Naive B cell (primary cell): ENCODE results near the gene UBR1. TPM values are rescaled to one million over a fixed set of nuclear protein-coding genes. Genes with fewer than 3 reads are reported as not detected.
"Not testable (repeated sequence)": the region's sequence is repeated elsewhere in the genome, so short reads cannot be mapped to it uniquely, and the experiment has no call there.

Experiments used
- ATAC-seq, 2 donors: fragments of 150-1000 bp; cut with Tn5 transposase; 2 replicates each; pipeline ENCODE4 v1.10.0; 2021; ENCODE audit warnings: low read depth in 2 of 2, mild to moderate bottlenecking in 2 of 2, moderate library complexity in 2 of 2
- DNase-seq: peaks from one replicate; pipeline ENCODE4 v3.0.0; 2022
- H3K27ac Mint-ChIP-seq, 6 donors: one replicate each; pipeline ENCODE4 v1.8.0; 2020 to 2022; ENCODE audit warnings: mild to moderate bottlenecking in 6 of 6, mixed read lengths in 6 of 6, moderate library complexity in 5 of 6, inconsistent platforms in 2 of 6
- H3K27me3 Mint-ChIP-seq, 3 donors: one replicate each; pipeline ENCODE4 v1.8.0; 2021 to 2022; ENCODE audit warnings: mixed read lengths in 3 of 3, mild to moderate bottlenecking in 1 of 3
- H3K36me3 Mint-ChIP-seq, 2 donors: one replicate each; pipeline ENCODE4 v1.8.0; 2020 to 2022; ENCODE audit warnings: mixed read lengths in 2 of 2, inconsistent platforms in 1 of 2, mild to moderate bottlenecking in 1 of 2
- H3K4me1 Mint-ChIP-seq, 3 donors: one replicate each; pipeline ENCODE4 v1.8.0; 2020 to 2022; ENCODE audit warnings: mixed read lengths in 3 of 3, inconsistent platforms in 1 of 3, mild to moderate bottlenecking in 1 of 3, moderate library complexity in 1 of 3
- H3K4me3 Mint-ChIP-seq, 8 donors: one replicate each; pipeline ENCODE4 v1.8.0; 2020 to 2022; ENCODE audit warnings: mild to moderate bottlenecking in 8 of 8, mixed read lengths in 8 of 8, moderate library complexity in 8 of 8, inconsistent platforms in 2 of 8
- H3K9me3 Mint-ChIP-seq, 7 donors: one replicate each; pipeline ENCODE4 v1.8.0; 2020 to 2022; ENCODE audit warnings: mixed read lengths in 7 of 7, mild to moderate bottlenecking in 5 of 7, inconsistent platforms in 2 of 7, moderate library complexity in 1 of 7
- polyA plus RNA-seq, 6 donors: library from polyadenylated mRNA; unstranded; fragments of 300-500 nt; fragmentation: Illumina TruSeq; gene quantifications; one replicate each; pipeline ENCODE4 v1.2.3, GENCODE V29; 2021; ENCODE audit warnings: low read depth in 6 of 6

UBR1 gene
- polyA plus RNA-seq, 6 donors from 2014 or later = 16.7 to 32.8 (median 20.5) TPM

DNA sequence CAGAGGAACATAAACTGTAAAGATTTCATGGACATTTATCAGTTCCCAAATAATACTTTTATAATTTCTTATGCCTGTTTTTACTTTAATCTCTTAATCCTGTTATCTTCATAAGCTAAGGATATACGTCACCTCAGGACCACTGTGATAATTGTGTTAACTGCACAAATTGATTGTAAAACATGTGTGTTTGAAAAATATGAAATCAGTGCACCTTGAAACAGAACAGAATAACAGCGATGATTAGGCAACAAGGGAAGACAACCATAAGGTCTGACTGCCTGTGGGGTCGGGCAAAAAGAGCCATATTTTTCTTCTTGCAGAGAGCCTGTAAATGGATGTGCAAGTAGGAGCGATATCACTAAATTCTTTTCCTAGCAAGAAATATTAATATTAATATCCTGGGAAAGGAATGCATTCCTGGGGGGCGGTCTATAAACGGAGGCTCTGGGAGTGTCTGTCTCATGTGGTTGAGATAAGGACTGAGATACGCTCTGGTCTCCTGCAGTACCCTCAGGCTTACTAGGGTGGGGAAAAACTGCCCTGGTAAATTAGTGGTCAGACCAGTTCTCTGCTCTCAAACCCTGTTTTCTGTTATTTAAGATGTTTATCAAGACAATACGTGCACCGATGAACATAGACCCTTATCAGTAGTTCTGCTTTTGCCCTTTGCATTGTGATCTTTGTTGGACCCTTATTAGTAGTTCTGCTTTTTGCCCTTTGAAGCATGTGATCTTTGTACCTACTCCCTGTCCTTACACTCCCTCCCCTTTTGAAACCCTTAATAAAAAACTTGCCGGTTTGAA lies 22.5 kb upstream of the UBR1 start:
- Mint-ChIP-seq H3K4me1 (peaks cover 8 to 11% (median 10%) of the 10 kb centered on the region in 3 donors), H3K27ac (peak overlapping the region in 1 of 6 donors; percentile 74), H3K9me3 (peaks cover 1 to 19% (median 8%) of the 10 kb centered on the region in 7 donors), H3K4me3 (peak overlapping the region in 1 of 8 donors; percentile 20)
- not testable (repeated sequence) for H3K27me3 Mint-ChIP-seq, DNase-seq, ATAC-seq, H3K36me3 Mint-ChIP-seq

DNA sequence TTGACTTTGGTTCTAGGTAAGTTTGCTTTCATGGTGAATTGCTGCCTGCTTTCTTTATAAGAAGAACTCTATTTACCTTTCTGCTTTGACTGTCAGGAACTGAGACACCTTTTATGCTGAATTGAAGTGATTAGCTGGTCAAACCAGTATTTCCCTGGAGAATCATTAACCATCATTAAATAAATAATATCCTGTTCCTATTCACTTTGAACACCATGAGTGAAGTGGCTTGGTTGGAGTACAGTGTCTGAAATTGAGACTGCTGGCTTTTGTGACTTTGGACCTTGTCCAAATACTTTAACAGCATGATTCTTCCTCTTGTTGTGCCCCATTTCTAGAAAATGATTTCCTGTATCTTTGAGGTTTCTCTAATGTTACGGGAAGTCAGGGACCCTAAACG lies 21.9 kb upstream of the UBR1 start:
- DNase-seq = no peak
- H3K27ac Mint-ChIP-seq = no peak overlapping the region
- H3K9me3 Mint-ChIP-seq = peaks cover 4 to 19% (median 8%) of the 10 kb centered on the region in 7 donors
- H3K27me3 Mint-ChIP-seq = no peaks in the 10 kb centered on the region
- no peaks in the 10 kb centered on the region for H3K36me3 Mint-ChIP-seq
- peak overlapping the region in 1 of 8 donors; percentile 20 for H3K4me3 Mint-ChIP-seq
- H3K4me1 Mint-ChIP-seq = peaks cover 7 to 13% (median 10%) of the 10 kb centered on the region in 3 donors
- no peak for ATAC-seq

DNA sequence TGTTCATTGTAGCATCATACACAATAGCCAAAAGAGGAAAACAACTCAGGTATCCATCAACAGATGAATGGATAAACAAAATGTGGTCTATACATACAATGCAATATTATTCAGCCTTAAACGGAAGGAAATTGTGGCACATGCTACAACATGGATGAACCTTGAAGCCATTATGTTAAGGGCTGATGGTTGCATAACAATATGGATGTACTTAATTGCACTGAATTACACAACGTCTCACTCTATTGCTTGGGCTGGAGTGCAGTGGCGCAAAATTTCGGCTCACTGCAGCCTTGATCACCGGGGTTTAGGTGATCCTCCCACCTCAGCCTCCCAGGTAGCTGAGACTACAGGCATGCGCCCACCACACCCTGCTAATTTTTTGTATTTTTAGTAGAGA lies 20.5 kb upstream of the UBR1 start:
- ATAC-seq (no peak), DNase-seq (no peak)
- Mint-ChIP-seq H3K9me3 (peaks cover 4 to 19% (median 8%) of the 10 kb centered on the region in 7 donors), H3K27ac (no peak overlapping the region), H3K4me1 (peaks cover 14 to 18% (median 17%) of the 10 kb centered on the region in 3 donors), H3K27me3 (no peaks in the 10 kb centered on the region), H3K4me3 (peak overlapping the region in 1 of 8 donors; percentile 54), H3K36me3 (no peaks in the 10 kb centered on the region)

GRCh38 chr15:43125100-43125661 lies 19.3 kb upstream of the UBR1 start:
- H3K27ac Mint-ChIP-seq = peak overlapping the region in 2 of 6 donors; percentile 44 to 76
- peaks cover 14 to 18% (median 17%) of the 10 kb centered on the region in 3 donors for H3K4me1 Mint-ChIP-seq
- H3K36me3 Mint-ChIP-seq = no peaks in the 10 kb centered on the region
- peak overlapping the region in 1 of 8 donors; percentile 25 for H3K4me3 Mint-ChIP-seq
- DNase-seq (no peak), ATAC-seq (no peak)
- H3K27me3 Mint-ChIP-seq = no peaks in the 10 kb centered on the region
- H3K9me3 Mint-ChIP-seq = peaks cover 4 to 19% (median 8%) of the 10 kb centered on the region in 7 donors

- H3K27me3 Mint-ChIP-seq = no peaks in the 10 kb centered on the region
- peaks cover 30 to 42% (median 37%) of the 10 kb centered on the region in 3 donors for H3K4me1 Mint-ChIP-seq
- DNase-seq (no peak), ATAC-seq (no peak)
- peak overlapping the region in 3 of 6 donors; percentile 87 to 95 (median 91) for H3K27ac Mint-ChIP-seq
- H3K36me3 Mint-ChIP-seq = no peaks in the 10 kb centered on the region
- peak overlapping the region in 7 of 8 donors; percentile 21 to 98 (median 92) for H3K4me3 Mint-ChIP-seq
- H3K9me3 Mint-ChIP-seq = peaks cover 0 to 4% (median 0%) of the 10 kb centered on the region in 7 donors
These were observed 16.0 kb upstream of the UBR1 start for GRCh38 chr15:43121863-43122262.

GRCh38 chr15:43118829-43119228 lies 13.0 kb upstream of the UBR1 start:
- Mint-ChIP-seq H3K9me3 (peaks cover 0 to 4% (median 0%) of the 10 kb centered on the region in 7 donors), H3K27me3 (no peaks in the 10 kb centered on the region), H3K4me3 (peak overlapping the region in 7 of 8 donors; percentile 33 to 79 (median 63)), H3K27ac (peak overlapping the region; percentile 85 to 98 (median 92)), H3K4me1 (peaks cover 31 to 50% (median 39%) of the 10 kb centered on the region in 3 donors), H3K36me3 (no peaks in the 10 kb centered on the region)
- DNase-seq = no peak
- no peak for ATAC-seq

DNA sequence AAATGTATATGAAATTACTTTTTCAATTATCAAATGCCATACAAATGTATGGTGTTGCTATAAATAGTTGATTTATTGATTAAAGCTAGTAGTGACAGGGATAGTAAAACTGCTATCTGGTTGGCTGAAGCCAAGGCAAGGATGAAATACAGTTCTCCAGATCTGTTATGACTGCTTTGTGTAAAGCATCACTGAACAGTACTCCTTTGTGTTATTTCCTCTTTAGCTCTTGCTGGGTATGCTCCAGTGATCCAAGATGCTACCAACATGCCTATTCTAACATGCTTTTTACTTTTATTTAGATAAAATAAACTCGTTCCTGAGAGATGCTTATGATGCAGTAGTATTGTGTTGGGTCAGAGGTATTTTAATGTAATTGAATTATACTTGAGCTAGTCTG lies 12.4 kb upstream of the UBR1 start:
- Mint-ChIP-seq H3K4me1 (peaks cover 28 to 49% (median 35%) of the 10 kb centered on the region in 3 donors), H3K9me3 (peaks cover 0 to 2% (median 0%) of the 10 kb centered on the region in 7 donors), H3K27ac (peak overlapping the region; percentile 85 to 98 (median 92)), H3K4me3 (peak overlapping the region in 7 of 8 donors; percentile 33 to 79 (median 63)), H3K36me3 (no peaks in the 10 kb centered on the region), H3K27me3 (no peaks in the 10 kb centered on the region)
- peak; percentile 54 for DNase-seq
- peak; percentile 74 to 81 for ATAC-seq

- no peak for ATAC-seq
- Mint-ChIP-seq H3K36me3 (no peaks in the 10 kb centered on the region), H3K4me1 (peaks cover 4 to 10% (median 8%) of the 10 kb centered on the region in 3 donors), H3K4me3 (no peak overlapping the region), H3K27ac (no peak overlapping the region), H3K9me3 (no peaks in the 10 kb centered on the region), H3K27me3 (peaks cover 0 to 6% (median 0%) of the 10 kb centered on the region in 3 donors)
- DNase-seq = no peak
These were observed 5.5 kb upstream of the UBR1 start for GRCh38 chr15:43111354-43111753.

DNA sequence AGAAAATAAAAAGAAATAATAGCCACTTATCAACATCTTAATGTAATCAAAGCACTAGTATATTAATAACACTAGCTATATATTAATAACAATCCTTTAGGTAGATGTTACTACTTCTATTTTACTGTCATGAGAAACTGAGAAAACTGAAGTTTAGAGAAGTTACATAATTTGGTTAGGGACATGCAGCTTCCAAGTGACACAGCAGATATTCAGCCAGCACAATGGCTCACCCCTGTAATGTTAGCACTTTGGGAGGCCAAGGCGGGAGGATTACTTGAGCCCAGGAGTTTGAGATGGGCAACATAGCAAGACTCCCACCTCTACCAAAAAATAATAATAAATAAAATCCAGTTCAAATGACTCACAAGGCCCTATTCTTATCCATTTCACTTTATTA lies 1.9 kb upstream of the UBR1 start:
- DNase-seq (no peak), ATAC-seq (no peak)
- Mint-ChIP-seq H3K9me3 (no peaks in the 10 kb centered on the region), H3K27me3 (peaks cover 0 to 6% (median 0%) of the 10 kb centered on the region in 3 donors), H3K4me1 (peaks cover 31 to 34% (median 33%) of the 10 kb centered on the region in 3 donors), H3K36me3 (peaks cover 1 to 2% of the 10 kb centered on the region in 2 donors), H3K27ac (no peak overlapping the region), H3K4me3 (peak overlapping the region in 2 of 8 donors; percentile 51 to 98)

GRCh38 chr15:43106486-43106829 lies 620 bp upstream of the UBR1 start:
- no peak for ATAC-seq
- Mint-ChIP-seq H3K27me3 (peaks cover 0 to 6% (median 0%) of the 10 kb centered on the region in 3 donors), H3K4me1 (peaks cover 35 to 45% (median 40%) of the 10 kb centered on the region in 3 donors), H3K4me3 (peak overlapping the region; percentile 93 to 100 (median 98)), H3K36me3 (peaks cover 10 to 12% of the 10 kb centered on the region in 2 donors), H3K9me3 (no peaks in the 10 kb centered on the region), H3K27ac (peak overlapping the region; percentile 98 to 99 (median 99))
- no peak for DNase-seq

DNA sequence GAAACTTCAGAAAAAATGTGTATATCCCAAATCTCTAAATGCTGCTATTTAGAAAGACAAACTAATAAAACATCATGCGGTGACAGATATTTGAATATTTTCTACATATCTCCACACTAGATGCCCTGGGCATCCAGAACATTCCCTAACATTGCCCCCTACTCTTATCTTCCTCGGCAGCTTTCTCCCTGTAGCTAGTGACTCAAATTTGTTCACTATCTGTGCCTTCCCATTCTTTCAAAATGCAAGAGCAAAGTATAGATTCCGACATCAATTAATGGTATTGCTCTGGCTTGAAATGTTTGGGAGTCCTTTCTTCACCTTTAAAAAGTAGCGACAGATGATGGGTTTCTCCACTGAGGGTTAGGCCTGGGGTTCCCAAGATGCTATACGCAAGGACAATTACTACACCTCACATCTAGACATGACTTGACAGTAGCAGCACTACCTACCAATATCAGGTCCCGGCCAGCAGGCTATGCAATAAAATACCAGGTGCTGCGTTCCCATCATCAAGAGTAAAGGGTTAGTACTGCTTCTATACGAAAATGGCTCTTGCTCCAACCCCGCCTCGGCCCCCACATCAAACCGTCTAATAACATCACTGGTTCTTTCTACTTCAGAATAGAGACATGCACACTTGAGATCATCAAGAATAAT lies 631 bp downstream of the UBR1 start:
- no peak for DNase-seq
- peaks cover 48 to 57% (median 49%) of the 10 kb centered on the region in 3 donors for H3K4me1 Mint-ChIP-seq
- no peaks in the 10 kb centered on the region for H3K9me3 Mint-ChIP-seq
- H3K4me3 Mint-ChIP-seq = peak overlapping the region; percentile 93 to 100 (median 98)
- peaks cover 0 to 6% (median 0%) of the 10 kb centered on the region in 3 donors for H3K27me3 Mint-ChIP-seq
- peaks cover 10 to 16% of the 10 kb centered on the region in 2 donors for H3K36me3 Mint-ChIP-seq
- H3K27ac Mint-ChIP-seq = peak overlapping the region; percentile 98 to 99 (median 99)
- peak; percentile 32 to 44 for ATAC-seq

DNA sequence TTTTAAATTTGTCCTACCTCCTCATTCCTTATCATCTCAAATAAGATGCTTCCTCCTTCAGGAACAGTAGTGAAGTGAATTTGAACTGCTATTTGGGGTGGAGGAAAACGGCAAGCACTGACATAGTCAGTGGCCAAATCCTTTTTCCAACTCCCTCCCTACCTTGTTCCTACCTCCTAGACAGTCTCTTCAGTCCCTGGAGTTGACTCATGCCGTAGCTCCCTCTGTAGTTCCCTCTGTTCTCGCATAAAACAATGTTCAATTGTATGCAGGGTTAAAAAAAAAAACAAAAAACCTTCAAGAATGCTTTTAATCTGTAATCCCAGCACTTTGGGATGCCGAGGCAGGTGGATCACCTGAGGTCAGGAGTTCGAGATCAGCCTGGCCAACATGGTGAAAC lies 1.4 kb downstream of the UBR1 start:
- Mint-ChIP-seq H3K9me3 (no peaks in the 10 kb centered on the region), H3K4me3 (peak overlapping the region in 5 of 8 donors; percentile 32 to 82 (median 51)), H3K27me3 (peaks cover 0 to 6% (median 0%) of the 10 kb centered on the region in 3 donors), H3K4me1 (peaks cover 51 to 58% (median 54%) of the 10 kb centered on the region in 3 donors), H3K27ac (peak overlapping the region in 3 of 6 donors; percentile 34 to 99 (median 44)), H3K36me3 (peaks cover 10 to 21% of the 10 kb centered on the region in 2 donors)
- no peak for DNase-seq
- no peak for ATAC-seq

DNA sequence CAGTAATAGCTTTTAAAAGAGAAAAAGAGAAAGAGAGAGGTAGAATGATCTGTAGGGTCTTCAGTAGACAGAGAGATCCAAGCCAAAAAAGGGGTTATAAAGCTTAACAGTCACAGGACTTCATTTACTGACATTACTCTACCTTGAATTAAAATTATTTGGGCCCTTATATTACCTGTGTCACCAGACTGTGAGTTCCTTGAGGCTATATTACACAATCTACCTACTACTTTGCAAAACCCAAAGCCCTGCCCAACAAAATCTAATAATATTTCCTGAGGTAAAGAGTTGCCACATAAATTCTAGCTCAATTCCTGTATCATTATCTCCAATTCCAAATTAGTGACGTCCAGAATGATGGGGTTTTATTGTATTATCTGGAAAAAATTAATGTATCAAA lies 1.9 kb downstream of the UBR1 start:
- Mint-ChIP-seq H3K27ac (peak overlapping the region in 2 of 6 donors; percentile 44 to 99), H3K27me3 (peaks cover 0 to 5% (median 0%) of the 10 kb centered on the region in 3 donors), H3K36me3 (peaks cover 10 to 21% of the 10 kb centered on the region in 2 donors), H3K4me3 (peak overlapping the region in 3 of 8 donors; percentile 35 to 82 (median 50)), H3K9me3 (no peaks in the 10 kb centered on the region), H3K4me1 (peaks cover 51 to 58% (median 55%) of the 10 kb centered on the region in 3 donors)
- ATAC-seq = no peak
- DNase-seq = no peak
